HG02588 (cell line): ENCODE data around the gene DLGAP1.

ENCODE experiments used
- ATAC-seq: cut with Tn5 transposase; IDR thresholded peaks from one replicate; pipeline ENCODE4 v1.9.1; 2021; ENCODE audit warnings: mild to moderate bottlenecking, moderate library complexity; ENCODE audit not compliant: unreplicated experiment

Gene DLGAP1

GRCh38 chr18:4016391-4017049, 438.6 kb downstream of the DLGAP1 start:
- ATAC-seq, result no peak

- no peak for ATAC-seq
These were observed 447.3 kb downstream of the DLGAP1 start for GRCh38 chr18:4007846-4008245.

DNA sequence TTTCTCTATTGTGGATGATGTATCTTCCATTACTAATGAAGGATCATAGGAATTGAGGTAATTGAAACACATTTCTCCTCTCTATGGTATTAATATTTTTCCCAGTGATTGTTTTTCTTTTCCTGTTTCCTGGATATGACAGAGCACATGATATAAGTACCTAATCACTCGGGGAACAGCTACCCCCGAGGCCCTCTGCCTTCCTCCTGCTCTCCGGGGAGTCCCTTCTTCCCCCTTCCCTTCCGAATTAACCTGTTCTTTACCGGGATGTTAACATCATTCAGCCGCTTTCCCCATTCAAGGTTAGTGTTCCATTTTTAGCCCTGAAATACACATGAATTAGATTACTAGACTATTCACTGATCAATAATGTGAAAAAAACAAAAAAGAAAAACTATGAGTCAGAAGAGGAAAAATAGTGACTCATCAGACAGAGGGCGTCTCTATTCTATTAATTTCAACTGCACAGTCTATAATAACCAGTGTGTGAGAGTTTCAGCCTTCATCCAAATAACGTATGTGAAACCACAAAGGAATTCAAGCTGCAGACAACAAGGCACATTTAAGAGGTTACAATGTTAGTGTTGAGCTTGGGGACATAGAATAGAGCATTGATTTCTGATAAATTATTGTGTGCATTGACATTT, 450.8 kb downstream of the DLGAP1 start:
- no peak for ATAC-seq

DNA sequence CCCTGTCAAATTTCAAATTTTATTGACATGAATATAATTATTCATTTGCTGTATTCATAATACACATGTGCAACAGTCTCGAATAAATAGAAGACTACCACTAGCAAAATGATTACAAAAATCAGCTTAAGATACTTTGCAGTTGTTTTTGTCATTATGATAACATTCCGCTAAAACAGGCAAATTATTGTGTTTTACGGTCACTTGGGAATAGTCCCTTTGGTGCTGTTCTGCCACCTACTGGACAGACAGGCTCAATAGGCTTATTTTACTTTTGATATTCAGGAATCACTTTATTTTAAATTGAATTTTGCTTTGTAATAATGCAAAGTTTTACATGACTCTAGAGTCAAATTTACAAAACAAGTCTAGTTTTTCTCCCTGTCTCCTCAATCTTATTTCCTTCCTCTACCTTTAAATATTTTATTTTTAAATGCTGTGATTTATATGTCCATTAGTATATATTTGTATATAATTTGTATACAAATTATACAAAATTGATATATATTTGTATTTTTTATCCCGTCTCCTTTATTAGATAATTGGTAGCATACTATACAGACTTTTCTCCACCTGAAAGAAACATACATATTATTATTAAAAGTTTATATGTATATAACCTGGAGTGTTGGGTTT, 456.3 kb downstream of the DLGAP1 start:
- ATAC-seq, result no peak

- ATAC-seq, result peak; percentile 67
These were observed 459.5 kb downstream of the DLGAP1 start for GRCh38 chr18:3995476-3996102.

DNA sequence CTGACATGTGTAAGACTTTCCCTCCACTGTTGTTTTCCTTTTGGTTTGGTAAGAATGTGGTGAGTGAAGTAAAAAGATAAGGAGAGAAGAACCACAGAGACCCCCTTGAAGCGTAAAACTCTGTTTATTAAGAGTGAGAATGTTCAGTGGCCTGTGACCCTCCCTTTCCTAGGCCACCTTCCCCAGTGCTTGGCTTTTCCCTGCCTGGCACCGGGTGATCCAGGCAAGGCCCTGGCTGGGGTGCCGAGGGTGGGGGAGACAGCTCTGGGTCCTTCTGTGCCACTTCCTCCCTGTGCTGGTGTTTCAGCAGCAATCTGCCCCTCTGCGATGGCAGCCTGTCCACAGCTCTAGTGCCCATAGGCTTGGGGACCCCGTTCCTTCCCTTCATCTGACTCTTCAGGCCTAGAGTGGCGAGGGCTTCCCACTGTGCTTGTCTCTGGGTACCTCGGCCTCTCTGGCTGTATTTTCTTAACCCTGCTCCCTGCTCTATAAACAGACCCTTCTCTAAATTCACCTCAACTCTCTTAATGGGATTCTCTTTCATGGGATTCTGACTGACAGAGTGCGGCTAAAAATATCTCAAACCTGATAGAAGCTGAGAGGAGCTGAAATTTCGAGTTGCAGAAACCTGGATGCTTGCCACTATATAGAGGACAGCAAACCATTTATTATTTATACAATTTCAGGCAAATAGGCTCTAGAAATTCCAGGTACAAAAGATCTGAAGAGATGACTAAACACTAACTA, 461.0 kb downstream of the DLGAP1 start:
- no peak for ATAC-seq

DNA sequence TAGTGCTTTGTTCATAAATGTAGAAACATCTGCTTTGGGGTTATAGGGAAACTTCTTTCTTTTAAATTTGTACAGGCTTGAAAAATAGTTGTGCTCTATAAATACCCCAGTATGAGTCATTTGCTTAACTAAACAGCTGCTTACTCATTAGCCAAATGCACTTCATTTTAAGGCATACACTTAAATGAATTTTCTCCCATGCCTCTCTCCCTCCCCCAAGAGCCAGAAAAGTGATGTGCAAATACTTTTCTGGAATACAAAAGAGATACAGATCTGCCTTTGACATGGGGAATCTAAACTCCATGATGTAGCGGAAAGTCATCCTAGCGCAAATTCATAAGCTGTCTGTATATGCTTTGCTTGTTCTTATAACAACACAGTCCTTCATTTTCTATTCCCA, 469.4 kb downstream of the DLGAP1 start:
- ATAC-seq, result no peak

- no peak for ATAC-seq
These were observed 470.1 kb downstream of the DLGAP1 start for GRCh38 chr18:3985020-3985419.

DNA sequence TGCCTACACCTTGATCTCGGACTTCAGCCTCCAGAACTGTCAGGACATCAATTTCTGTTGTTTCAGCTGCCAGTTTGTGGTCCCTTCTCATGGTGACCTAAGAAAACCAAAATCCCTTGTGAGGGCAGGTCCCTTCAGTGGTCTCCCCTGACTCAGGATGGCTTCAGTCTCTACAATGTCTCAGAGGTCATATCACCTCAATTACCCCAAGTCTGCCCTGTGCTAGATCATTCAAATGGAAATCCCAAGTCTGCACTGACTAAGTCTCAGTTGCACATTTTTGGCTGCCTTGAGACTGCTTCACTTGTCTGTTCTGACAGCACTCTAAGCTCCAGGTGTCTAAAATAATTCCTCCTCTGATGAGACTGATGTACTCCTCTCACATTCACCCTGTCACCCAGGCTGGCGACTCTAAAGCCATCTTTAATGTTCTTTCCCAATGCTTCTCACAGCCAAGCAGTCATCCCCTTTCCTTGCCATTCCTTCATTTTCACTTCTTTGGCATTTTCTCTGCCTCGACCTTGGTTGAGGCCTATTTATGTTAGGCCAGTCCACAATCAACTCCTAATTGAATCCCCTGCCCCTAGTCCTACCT, 470.8 kb downstream of the DLGAP1 start:
- ATAC-seq, result no peak

DNA sequence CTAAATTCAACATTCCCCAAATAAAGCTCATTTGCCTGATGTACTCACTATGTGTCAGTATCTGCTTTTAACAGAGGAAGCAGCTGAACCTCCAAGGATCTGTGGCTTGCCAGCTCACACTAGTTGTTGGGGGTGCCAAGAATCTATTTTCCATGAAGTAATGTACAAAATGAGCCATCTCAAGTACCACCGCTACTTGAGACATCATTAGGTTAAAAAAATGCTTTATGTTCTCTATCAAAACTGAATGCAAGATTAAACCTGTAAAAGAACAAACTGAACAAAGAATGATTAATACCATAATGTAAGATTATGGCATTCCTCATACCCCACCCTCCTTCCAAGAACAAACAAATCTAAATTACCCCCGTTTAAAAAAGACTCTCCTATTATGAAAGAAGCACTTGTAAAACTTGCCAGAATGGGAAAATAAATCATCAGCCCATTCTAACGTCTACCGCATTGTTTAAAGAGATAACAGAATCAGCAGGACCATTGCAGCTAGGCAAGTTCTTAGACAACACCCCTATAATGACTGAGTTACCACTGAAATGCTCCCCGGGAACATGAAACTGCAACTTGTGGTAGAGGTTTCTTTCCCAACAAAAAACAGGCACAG, 471.6 kb downstream of the DLGAP1 start:
- no peak for ATAC-seq

DNA sequence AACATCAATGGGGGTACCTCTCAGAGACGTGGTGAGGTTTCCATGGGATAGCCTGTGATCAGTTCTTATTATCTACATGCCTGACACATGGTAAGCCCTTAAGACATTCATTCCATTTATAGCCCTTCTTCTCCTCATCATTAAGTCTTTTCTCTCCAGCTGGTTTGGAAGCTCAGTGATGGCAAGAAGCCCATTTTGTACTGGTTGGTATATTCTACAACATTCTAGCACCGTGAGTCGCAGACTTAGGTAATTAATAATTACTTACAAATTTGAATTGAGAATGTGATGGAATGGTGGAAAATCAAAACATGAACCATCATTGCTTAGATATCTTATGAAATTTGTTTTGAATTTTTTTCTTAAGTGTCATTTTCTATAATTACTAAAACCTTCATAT, 472.6 kb downstream of the DLGAP1 start:
- ATAC-seq, result no peak

GRCh38 chr18:3979024-3979423, 476.1 kb downstream of the DLGAP1 start:
- no peak for ATAC-seq

DNA sequence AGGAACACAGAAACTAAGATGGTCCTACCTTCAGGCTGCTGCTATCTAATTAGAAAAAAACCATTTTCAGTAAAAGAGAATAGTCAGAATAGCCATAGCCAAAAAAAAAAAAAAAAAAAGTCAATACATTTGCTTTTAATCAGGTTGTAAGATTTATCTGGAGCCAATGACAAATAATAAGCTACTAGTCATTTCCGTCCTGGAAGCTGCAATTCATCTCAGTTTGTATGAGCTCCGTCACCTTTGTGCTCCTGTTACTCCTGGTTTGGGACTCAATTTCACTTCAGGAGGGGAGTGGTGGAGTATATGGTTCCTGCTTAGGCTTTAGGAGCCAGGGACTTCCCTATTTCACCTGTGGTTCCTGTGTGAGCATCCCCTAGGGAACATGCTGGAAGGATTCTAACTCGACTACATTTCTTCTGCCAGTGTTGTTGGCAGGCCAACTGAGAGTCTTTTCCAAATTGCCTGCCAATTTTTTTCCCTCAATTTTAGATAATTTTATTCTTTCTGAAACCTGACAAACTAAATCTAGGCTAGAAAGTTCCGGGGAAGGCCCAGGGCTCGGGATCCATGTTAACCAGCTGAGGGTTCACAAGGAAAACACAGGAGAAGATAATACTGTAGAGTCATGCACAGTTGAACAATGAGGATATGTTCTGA, 481.8 kb downstream of the DLGAP1 start:
- no peak for ATAC-seq

GRCh38 chr18:3972291-3972930, 482.7 kb downstream of the DLGAP1 start:
- no peak for ATAC-seq

DNA sequence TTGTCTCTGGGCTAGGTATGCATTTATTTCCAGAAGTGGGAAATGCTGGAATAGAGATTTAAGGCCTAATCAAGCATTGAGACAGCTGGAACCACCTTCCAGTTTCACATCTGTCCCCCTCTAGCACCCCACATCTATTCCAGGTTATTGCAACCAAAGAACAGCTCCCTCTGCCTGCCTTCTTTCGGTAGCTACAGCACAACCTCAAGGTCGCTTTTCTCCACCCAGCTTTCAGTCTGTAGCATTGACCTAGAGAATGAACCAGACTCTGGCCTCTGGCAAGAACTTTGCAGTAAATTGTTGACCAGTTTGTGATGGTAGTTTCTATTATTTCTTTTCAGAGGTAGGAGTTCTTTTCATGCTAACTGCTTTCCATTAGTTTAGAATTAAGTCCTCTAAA, 484.2 kb downstream of the DLGAP1 start:
- no peak for ATAC-seq

GRCh38 chr18:3967359-3968180, 487.5 kb downstream of the DLGAP1 start:
- no peak for ATAC-seq

GRCh38 chr18:3966642-3967358, 488.3 kb downstream of the DLGAP1 start:
- ATAC-seq, result no peak

DNA sequence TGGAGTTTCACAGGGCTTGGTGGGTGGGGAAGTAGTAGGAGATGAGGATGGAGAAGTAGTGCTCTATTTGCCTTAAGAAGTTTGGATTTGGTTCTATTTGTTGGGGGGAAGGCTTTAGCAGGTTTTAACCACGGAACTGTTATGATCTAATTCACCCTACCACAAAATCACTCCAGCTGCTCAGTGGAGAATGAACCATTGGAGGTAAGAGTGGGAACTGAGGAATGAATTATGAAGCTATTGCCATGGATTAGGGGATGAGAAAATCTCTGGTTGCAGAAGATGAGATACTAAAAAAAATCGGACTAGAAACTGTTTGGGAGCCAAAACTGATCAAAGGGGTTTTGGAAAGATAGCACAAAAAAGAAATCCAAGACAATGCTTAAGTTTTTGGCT, 488.9 kb downstream of the DLGAP1 start:
- ATAC-seq, result no peak
